ENCODE measurements around the gene ROGDI.

The ROGDI gene

DNA sequence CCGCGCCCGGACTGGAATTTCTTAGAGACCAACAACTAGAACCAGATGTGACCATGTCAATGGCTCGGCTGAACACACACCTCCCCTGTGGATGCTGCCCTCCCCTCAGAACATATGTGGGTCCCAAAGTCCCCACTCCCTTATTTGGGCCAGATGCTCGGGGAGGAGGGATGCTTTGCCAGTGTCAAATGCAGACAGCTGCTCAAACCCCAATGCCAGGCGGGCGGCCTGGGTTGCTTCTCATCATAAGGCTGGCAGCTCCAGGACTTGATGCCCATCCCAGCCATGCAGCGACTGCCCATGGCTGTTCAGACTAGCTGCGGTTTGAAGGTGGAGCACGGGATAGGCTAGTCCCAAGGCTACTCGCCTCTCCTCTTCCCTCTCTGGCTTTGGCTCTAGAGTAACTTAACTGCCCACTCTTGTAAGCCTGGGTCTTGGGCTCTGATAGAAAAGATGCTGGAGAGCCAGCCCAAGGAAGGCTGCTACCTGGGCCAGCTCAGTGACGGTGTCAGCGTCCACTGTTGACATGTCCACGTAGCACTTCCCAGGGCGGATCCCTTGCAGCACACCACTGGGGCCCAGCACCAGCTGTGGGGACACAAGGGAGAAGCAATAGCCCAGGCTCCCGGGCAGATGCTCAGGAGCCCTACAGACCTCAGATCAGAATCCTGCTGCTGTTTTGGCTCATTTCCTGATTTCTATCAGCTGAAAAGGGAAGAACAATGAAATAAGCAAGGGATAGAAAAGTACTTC lies 11.0 kb upstream of the ROGDI start:
- DNase-seq, result no peak

DNA sequence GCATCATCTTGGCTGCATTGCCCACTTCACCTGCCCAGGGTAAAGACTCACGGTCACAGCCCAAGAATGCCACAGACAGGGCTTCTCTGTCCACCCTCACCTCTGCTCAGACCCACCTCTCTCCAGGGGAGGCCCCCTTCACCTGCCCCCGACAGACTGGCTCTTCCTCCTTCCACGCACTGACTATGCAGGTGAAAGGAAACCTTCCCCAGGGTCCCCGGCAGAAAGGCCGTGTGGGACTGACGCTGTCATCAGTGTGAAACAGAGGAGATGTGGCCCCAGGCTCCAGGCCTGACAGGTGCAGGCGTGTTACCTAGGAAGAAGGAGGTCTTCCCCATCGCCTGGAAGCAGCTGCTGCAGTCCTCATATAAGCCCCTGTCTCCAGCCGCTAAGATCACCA lies 9.3 kb upstream of the ROGDI start:
- DNase-seq, result no peak

DNA sequence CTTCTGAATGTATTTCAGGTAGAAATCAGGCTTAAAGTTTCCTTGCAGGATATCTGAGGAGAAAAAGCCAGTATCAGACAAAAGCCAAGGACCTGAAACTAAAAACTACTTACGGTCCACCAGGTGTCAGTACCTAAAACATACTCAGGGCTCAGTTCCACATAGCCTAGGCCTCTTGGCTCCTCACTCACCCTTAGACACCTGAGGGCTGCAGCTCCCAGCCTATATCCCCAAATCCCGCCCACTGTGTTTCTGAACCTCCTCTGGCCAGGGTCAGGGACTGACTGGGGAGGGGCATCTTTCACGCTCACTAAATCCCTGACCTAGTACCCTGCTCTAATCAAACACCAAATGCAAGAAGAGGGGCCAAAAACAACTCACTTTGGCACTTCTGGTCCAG lies 8.8 kb upstream of the ROGDI start:
- no peak for DNase-seq

DNA sequence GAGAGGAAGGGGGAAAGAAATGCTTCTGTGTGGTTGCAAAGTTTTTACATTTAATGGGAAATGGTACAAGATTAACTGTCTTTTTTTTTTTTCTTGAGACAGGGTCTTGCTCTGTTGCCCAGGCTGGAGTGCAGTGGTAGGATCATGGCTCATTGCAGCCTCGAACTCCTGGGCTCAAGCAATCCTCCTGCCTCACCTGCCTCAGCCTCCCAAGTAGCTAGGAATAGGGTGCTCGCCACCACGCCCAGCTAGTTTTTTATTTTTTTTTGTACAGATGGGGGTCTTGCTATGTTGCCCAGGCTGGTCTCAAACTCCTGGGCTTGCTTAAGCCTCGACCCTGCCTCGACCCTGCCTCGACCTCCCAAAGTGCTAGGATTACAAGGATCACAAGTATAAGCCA lies 3.8 kb upstream of the ROGDI start:
- DNase-seq, result no peak

DNA sequence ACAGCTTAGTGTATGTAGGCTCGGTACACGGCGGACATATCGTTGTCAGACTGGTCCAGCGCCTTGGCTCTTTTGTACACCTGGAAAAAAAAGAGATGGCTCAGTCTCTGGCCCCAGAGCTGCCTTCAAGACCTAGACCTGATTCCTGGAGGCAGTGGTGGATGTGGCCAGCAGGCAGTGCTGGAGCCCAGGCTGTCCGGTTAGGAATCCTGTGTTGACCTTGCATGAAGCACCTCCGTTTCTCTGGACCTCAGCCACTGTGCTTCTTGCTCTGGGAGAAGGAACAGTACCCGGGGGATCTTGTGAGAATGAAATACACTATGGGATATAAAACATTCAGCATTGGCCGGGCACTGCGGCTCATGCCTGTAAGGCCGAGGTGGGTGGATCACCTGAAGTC lies 2.8 kb upstream of the ROGDI start:
- no peak for DNase-seq

DNA sequence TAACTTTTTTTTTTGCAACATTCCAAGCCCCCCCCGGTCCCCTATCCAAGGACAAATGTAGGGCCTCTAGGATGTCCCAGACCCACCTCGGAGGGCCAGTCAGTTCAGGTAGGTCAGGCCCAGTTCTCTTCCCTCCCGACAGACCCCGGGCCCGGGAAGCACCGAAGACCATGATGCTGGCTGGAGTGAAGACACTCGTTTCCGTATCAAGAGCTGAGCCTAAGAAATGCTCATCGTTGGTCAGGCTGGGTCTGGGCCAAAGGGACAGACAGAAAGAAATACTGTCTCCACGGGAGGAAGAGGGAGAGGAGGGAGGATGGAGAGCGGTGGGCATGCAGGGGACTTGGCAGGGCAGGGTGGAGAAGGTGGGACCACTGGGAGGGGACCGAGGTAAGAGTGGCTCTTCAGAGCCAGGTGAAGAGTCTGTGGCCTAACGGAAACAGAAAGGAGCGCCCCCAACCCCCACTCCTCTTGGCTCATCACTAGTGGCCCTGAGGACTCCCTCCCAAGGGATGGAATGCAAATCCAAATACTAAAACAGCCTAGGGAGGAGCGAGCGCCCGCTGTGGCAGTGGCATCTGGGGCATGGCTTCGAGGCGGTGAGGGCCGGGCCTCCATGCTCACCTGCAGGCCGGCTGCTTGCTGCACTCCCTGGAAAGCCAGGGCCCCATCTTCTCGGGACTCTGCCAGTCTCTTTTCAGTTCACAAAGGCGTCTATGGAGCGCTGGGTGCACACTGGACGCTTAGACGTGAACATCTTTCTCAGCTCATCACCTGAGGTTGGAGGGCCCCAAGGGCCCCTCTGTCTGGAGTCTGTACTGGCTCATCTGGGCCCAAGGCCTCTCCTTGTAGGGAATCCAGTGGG lies 1.7 kb upstream of the ROGDI start:
- no peak for DNase-seq

DNA sequence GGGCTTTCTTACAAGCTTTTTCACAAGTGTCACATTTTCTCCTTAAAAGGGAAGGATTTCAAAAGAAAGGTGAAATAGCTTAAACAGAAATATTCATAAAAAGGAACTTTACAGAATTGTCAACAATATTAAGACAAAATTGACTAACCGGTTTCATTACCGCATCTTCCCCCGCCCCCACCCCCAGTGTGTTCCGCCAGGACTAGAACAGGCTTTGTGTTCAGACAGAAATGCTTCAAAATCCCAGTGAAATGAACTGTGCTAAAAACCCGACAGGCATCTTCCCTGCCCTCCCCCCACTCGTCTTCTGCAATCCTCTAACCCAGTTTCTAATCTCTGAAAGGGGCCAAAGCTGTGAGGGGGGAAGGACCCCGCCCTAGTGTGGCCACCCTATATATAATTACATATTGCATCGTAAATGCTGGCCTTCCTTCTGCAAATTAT lies 990 bp upstream of the ROGDI start:
- no peak for DNase-seq

DNA sequence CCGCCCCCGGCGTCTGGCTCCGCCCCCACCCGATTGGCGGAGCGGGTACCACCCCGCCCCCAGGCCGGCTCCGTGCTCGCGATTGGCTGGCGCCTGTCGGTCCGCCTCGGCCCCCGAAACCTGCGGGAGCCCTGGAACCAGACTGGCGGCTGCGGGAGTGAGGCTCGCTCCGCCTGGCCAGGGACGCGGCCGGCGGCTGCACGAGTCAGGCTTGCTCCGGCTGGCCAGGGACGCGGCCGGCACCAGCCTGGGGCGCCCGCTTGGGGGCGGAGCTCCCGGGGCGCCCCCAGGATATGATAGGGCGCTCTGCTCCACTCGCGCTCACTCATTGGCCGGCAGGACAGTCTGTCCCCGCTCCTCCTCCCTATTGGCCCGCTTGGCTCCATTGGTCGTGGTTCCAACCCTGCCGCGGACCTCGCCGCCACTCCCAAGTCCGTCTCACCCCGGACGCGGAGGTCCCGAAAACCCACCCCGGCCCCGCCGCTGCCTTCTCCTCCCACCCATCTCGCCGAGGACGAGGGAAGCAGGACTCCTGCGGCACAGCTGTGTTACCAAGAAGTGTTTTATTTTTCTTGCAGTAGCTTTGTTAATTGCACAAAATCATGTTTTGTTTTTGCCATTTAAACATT lies 340 bp upstream of the ROGDI start:
- peak; percentile 90 for DNase-seq

DNA sequence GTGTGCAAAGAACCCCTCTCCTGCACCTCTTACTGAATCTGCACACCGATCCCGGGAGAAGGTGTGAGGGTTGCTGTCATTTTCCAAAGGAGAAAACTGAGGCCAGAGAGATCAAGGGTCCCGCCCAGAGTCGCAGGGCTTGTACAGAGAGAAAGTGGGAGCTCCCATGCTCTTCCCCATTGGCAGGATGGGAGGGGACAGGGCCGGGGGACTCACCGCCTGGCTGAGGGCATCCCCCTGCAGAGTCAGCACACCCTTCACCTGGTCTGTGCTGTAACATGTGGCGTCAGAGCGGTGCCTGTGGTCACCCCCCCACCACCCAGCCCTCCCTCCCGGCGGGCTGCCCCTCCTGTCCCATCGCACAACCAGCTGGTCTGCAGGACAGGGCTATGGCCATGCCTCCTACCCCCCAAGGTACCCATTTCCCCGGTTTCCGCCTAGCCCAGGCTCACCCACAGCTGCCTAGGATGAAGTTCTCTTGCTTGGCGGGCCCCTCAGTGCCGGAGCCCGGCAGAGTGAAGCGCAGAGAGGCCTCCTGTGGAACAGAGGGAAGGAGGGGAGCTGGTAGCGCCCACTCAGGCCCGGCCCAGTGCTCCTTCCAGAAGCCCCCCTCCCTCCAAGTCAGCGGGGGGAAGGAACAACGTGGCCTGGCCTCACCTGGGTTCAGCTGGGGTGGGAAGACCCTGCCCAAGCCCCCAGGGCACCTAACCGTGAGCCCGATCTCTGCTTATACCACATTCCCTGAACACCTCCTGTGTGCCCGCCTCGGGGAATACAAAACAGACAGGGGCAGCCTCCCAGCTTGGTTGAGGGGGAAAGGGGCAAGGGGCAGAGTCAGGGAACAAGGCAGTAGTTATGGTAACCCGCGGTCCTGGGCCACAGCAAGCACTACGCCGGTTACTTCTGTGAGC lies 1.1 kb downstream of the ROGDI start:
- DNase-seq, result no peak

DNA sequence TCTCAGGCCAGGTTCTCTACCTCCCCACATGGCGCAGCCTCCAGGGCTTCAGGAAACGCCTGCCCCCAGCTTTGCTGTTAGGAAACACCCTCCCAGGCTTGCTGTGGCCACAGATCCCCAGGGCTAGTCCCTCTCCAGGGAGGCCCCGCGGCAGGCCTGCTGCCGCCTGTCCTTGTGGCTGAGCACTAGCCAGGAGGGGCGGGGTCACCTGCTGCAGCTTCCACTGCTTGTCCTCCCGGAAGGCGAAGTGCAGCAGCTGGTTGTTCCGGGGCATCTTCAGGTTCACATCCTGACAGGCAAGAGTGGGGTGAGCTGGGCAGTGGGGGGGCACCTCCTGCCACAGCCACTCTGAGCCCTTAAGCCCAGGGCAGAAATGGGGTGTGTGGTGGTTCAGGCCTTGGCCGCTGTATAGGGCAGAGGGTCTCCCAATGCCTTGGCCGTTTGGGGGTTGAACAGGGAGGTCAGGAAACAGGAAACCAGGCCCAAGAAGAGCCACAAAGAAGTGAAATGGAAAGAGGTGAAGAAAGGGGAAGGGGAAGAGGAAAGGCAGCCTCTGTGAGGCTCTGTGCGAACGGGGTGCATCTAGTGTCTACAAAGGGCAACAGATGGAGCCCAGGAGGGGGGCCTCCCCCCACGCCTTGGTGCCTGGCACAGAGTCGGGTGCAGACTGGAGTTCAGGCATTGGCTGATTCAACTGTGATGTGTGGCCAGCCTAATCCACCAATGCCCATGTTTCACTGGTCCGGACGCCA lies 2.0 kb downstream of the ROGDI start:
- no peak for DNase-seq

DNA sequence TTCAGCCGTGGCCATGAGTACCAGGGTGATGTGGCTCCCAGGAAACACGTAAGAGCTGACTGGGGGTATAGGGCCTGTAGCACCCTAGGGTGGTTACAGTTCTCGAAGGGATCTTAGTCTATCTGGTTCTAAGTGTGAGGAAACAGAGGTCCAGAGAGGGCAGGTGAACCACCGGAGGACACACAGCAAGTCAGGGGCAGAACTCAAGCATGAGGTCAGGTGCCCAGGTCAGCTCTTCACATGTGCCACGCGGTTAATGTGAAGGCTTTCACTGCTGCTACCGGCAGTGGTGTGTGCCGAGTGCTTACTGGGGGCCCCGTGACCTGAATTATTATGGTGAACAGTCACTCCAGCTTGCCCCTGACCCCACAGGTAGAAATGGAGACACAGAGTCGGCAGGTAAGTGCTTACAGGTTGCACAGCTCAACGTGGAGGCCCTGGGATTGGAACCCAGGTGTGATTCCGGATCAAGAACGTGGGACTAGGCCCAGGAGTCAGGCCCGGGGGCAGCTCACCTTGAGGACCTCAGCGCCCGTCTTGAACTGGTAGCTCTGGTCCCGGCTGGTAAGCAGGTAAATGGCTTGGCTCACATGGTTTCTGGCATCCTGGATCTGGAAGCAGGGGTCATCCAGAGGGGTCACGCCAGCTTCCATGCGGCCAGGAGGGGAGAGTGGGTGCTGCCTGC lies 3.1 kb downstream of the ROGDI start:
- DNase-seq, result no peak

DNA sequence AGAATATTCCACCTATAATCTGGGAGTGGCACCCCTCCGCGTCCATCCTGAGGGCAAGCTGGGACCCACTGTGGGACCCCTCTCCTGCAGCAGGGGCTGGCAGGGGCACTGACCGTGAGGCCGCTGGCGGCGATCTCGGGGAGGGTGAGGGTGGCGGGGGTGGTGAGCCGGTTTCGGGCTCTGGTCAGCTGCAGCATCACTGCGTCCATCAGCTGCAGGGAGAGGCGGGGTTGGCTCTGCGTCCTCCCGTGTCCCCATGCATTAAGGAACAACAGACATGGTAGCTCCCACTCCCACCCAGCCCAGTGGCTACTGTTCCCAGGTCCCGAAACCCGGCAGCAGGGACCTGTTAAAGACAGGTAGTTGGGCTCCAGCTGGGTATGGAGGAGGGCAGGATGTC lies 4.0 kb downstream of the ROGDI start:
- DNase-seq, result no peak

DNA sequence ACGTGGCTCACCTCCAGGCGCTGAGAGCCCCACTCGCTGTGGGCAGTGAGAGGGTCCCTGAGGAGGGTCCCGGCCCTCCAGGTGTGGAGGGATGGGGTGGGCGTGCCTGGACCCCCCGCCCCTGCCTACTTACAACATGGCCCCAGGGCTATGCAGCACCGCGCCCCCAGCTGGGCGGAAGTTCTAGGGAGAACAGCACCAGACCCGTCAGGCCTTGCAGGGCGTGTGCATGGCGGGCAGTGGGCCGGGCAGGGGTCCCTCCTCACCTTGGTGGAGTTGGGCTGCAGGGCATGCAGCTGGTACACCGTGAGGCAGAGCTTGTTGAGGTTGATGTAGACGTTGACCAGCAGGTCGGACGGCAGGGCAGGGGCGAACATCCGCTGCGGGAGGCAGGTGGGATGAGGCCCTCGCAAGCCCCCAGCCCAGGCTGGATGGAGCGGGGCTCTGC lies 4.6 kb downstream of the ROGDI start:
- no peak for DNase-seq

DNA sequence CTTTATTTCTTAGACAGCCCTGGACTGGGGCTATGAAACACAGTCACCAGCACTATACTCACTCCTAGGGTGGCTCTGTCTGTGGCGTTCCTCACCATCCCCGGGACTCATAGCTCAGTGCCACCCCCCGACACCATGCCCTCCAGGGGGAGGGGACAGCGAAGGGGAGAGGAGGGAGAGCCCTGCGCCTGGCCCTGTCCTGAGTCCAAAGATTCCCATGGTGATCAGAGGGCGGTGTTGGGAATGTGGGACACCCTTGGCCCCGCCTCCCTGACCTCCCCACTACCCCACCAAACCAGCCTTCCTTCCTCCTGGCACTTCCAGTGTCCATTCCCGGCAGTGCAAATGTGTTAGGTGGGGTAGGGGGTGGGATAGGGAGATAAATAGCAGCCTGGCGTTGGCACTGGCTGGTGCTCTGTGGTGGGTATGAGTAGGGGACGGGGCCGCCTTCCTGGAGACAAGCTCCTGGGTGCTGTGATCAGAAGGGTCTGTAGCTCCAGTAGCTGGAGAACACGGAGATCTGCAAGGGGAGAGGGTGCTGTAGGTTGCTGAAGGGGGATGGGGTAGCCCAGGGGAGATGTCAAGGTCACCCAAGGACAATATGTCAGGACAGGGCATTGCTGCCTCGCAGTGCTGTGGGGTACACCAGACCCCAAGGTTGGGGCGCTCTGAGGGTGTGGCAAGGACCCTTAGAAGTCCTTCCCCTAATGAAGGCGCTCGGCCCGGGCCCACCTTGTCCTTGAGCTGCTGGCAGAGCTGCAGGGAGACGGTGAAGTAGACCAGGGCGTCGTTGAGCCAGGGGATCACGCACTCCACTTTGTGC lies 5.2 kb downstream of the ROGDI start:
- DNase-seq, result no peak

DNA sequence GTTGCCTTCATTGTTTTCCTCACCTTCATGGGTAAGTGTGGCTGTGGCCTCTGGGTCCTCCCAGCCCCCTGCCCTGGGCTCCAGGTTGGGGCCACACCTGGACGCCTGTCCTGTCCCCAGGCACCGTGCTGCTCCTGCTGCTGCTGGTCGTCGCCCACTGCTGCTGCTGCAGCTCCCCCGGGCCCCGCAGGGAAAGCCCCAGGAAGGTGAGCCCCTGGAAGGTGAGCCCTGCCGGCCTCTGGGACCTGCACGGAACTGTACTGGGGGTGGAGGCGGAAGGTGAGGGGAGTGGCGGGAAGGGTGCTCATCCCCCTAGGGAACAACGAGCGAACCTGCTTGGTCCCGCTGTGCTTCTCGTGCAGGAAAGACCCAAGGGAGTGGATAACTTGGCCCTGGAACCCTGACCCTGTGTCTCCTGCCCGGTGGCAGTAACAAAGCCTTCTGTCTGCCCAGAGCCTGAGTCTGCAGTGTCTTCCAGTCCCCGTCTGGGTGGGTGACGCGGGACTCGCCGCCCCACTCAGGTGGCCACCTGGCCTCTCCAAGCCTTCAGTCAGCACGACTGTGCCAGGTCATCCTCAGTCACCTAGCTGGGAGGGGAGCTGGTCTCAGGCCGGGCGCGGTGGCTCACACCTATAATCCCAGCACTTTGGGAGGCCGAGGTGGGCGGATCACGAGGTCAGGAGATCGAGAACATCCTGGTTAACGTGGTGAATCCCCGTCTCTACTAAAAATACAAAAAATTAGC lies 6.4 kb downstream of the ROGDI start:
- DNase-seq, result no peak

DNA sequence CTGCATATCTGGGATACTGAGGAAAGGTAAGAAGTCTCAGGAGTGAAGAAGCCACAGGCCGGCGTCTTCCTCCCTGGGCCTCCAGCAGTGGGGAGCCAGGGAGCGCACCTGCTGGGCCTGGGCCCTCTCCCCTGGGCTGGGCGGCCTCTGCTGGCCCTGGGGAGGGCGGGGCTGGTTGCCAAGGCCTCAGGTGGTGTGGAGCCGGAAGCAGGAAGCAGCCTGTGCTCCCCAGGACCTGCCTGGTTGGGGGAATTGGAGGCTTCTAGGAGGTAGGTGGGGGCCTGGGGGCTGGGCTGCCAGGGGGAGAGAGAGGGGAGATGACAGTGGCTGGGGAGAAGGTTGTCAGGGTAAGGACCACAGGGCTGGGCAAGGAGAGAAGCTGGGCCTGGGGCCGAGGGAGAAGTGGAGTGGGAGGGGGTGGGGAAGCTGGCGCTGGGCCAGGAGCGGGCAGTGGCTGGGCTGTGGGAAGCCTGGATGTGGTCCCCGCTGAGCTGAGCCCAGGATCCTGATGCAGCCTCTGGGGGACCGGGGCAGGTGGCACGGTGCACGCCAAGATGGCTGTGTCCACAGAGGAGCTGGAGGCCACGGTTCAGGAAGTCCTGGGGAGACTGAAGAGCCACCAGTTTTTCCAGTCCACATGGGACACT lies 7.1 kb downstream of the ROGDI start, which contains the start of gene SMIM22:
Gene SMIM22, plus strand, starts transcription at position 189 of the 647 bp plus-strand sequence. Its CDS starts 366 bp downstream, at position 555.
- peak; percentile 57 for DNase-seq

DNA sequence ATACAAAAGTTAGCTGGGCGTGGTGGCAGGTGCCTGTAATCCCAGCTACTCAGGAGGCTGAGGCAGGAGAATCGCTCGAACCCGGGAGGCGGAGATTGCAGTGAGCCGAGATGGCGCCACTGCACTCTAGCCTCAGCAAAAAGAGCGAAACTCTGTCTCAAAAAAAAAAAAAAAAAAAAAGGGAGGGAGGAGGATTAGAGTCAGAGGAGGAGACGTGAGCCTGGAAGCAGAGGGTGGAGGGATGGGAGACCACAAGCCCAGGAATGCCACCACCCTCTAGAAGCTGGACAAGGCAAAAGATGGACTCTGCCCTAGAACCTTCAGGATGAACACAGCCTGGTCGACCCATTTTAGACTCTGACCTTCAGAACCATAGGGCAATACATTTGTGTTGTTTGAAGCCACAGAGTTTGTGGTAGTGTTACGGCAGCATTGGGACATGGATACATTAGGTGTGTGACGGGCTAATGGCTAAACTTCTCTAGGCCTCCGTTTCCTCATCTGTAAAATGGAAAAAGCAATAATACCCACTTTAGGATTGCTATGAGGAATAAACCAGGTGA lies 9.4 kb downstream of the ROGDI start:
- DNase-seq, result no peak

DNA sequence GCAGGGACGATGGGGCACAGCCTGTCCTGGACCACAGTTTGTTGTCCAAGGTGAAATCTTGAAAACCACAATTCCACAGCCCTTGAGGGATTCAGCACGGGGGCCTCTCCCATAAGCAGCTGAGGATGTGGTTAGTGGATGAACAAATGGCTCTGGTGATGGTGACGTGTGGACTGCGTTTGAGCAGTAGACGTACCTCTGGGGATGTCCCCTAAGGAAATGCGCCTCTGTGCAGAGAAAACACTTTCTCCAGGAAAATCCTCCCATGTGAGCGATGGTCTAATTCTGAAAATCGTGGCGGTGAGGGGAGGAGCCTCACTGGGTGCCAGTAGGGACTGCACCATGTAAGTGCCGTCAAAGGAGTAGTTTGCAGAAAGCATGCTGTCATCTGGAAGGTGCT lies 11.6 kb downstream of the ROGDI start:
- DNase-seq, result no peak

DNA sequence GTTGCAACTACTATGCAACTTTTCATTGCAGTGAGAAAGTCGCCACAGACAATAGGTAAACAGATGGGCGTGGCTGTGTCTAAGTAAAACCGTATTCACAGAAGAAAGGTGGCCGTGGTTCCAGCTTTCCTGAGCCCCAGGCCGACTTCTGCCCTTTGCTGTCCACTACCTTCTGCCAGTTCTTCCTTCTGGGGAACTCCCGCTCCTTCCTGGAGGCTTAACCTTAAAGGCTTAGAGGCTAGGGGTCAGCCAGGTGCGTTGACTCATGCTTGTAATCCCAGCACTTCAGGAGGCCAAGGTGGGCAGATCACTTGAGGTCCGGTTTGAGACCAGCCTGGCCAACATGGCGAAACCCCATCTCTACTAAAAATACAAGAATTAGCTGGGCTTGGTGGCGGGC lies 12.2 kb downstream of the ROGDI start:
- DNase-seq, result no peak
